GM19455 (cell line): ENCODE measurements around the gene ZC3H7B.

Source experiments
- ATAC-seq: cut with Tn5 transposase; IDR thresholded peaks from one replicate; pipeline ENCODE4 v1.9.1; 2021; ENCODE audit not compliant: unreplicated experiment

Gene ZC3H7B

GRCh38 chr22:41354979-41355378, 53.7 kb downstream of the ZC3H7B start:
- no peak for ATAC-seq

GRCh38 chr22:41355895-41356294, 54.6 kb downstream of the ZC3H7B start:
- ATAC-seq = no peak

- ATAC-seq = no peak
These were observed 55.2 kb downstream of the ZC3H7B start for GRCh38 chr22:41356430-41357028.

- ATAC-seq = no peak
These were observed 55.9 kb downstream of the ZC3H7B start for GRCh38 chr22:41357191-41357590.

GRCh38 chr22:41358927-41359326, 57.6 kb downstream of the ZC3H7B start:
- ATAC-seq = no peak

- no peak for ATAC-seq
These were observed 58.1 kb downstream of the ZC3H7B start for GRCh38 chr22:41359376-41359775.

- no peak for ATAC-seq
These were observed 58.8 kb downstream of the ZC3H7B start for GRCh38 chr22:41360126-41360525.

- ATAC-seq = no peak
These were observed 60.5 kb downstream of the ZC3H7B start for GRCh38 chr22:41361716-41362310.

- ATAC-seq = no peak
These were observed 61.3 kb downstream of the ZC3H7B start for GRCh38 chr22:41362615-41363014.

GRCh38 chr22:41364233-41364632, 62.9 kb downstream of the ZC3H7B start:
- ATAC-seq = no peak

- no peak for ATAC-seq
These were observed 63.6 kb downstream of the ZC3H7B start for GRCh38 chr22:41364955-41365354.

- no peak for ATAC-seq
These were observed 64.1 kb downstream of the ZC3H7B start for GRCh38 chr22:41365425-41365824.

GRCh38 chr22:41366323-41367029, 65.2 kb downstream of the ZC3H7B start:
- ATAC-seq = no peak

- no peak for ATAC-seq
These were observed 65.8 kb downstream of the ZC3H7B start for GRCh38 chr22:41367039-41367679.

- no peak for ATAC-seq
These were observed 66.6 kb downstream of the ZC3H7B start for GRCh38 chr22:41367680-41368542.

GRCh38 chr22:41368543-41369423, 67.5 kb downstream of the ZC3H7B start:
- ATAC-seq = no peak

- no peak for ATAC-seq
These were observed 68.1 kb downstream of the ZC3H7B start for GRCh38 chr22:41369424-41369745.

- no peak for ATAC-seq
These were observed 68.5 kb downstream of the ZC3H7B start for GRCh38 chr22:41369837-41370236.

- ATAC-seq = no peak
These were observed 76.5 kb downstream of the ZC3H7B start for GRCh38 chr22:41377846-41378245.

GRCh38 chr22:41380993-41381328, 79.6 kb downstream of the ZC3H7B start:
- ATAC-seq = peak; percentile 15
